ENCODE data around the gene MERTK.

DNA sequence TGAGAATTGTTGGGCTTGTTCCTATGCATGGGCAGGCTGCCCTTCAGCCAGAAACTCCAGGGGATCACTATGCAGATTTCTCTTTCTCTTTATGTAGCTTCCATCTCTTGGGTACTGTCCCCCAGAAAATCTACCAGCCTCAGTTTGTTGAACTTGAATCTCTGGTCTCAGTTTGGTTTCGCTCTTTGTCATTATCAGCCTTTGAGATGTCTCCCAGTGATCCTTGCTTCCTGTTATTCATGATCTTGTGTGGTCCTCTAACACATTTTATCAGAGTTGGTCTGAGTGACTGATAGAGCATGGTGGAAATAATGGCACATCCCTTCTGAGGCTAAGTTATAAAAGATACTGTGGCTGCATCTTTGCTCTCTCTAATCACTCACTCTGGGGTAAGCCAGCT is 164.5 kb downstream of the MERTK start:
- TF ChIP-seq, protein P1, sequence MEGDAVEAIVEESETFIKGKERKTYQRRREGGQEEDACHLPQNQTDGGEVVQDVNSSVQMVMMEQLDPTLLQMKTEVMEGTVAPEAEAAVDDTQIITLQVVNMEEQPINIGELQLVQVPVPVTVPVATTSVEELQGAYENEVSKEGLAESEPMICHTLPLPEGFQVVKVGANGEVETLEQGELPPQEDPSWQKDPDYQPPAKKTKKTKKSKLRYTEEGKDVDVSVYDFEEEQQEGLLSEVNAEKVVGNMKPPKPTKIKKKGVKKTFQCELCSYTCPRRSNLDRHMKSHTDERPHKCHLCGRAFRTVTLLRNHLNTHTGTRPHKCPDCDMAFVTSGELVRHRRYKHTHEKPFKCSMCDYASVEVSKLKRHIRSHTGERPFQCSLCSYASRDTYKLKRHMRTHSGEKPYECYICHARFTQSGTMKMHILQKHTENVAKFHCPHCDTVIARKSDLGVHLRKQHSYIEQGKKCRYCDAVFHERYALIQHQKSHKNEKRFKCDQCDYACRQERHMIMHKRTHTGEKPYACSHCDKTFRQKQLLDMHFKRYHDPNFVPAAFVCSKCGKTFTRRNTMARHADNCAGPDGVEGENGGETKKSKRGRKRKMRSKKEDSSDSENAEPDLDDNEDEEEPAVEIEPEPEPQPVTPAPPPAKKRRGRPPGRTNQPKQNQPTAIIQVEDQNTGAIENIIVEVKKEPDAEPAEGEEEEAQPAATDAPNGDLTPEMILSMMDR (IDR thresholded peaks at IDR 0.05; ENCODE audit: poor library complexity) = no peak
- no peak for TF ChIP-seq EZH2 (IDR thresholded peaks at IDR 0.05; ENCODE audit: borderline replicate concordance)
- no peak for TF ChIP-seq EZH2phosphoT487 (IDR thresholded peaks at IDR 0.05; ENCODE audit: low read depth, severe bottlenecking, unreplicated experiment)

Measured in hepatocyte (in vitro differentiated cells).